ENCODE measurements around the gene TSPYL1. TPM values are rescaled to one million over a fixed set of nuclear protein-coding genes. Genes with fewer than 3 reads are reported as not detected.

Gene TSPYL1
- total and polyA plus RNA-seq, 8 donors, result 61.9 to 100 (median 81.5) TPM

- Histone ChIP-seq H3K27me3 (no peaks in the 10 kb centered on the region), H3K36me3 (peaks cover 0 to 6% of the 10 kb centered on the region in 2 donors), H3K9me3 (peaks cover 0 to 5% of the 10 kb centered on the region in 2 donors), H3K4me1 (peaks cover 0 to 6% of the 10 kb centered on the region in 2 donors), H3K4me3 (no peak overlapping the region), H3K27ac (no peak overlapping the region)
- TF ChIP-seq, protein P1, sequence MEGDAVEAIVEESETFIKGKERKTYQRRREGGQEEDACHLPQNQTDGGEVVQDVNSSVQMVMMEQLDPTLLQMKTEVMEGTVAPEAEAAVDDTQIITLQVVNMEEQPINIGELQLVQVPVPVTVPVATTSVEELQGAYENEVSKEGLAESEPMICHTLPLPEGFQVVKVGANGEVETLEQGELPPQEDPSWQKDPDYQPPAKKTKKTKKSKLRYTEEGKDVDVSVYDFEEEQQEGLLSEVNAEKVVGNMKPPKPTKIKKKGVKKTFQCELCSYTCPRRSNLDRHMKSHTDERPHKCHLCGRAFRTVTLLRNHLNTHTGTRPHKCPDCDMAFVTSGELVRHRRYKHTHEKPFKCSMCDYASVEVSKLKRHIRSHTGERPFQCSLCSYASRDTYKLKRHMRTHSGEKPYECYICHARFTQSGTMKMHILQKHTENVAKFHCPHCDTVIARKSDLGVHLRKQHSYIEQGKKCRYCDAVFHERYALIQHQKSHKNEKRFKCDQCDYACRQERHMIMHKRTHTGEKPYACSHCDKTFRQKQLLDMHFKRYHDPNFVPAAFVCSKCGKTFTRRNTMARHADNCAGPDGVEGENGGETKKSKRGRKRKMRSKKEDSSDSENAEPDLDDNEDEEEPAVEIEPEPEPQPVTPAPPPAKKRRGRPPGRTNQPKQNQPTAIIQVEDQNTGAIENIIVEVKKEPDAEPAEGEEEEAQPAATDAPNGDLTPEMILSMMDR (IDR thresholded peaks at IDR 0.05), result no peak
- DNase-seq (no peak), ATAC-seq (no peak)
- intact Hi-C loops (cut with DNase I), result no loop called here
Observed at GRCh38 chr6:116266803-116267202, 12.9 kb downstream of the TSPYL1 start.

DNA sequence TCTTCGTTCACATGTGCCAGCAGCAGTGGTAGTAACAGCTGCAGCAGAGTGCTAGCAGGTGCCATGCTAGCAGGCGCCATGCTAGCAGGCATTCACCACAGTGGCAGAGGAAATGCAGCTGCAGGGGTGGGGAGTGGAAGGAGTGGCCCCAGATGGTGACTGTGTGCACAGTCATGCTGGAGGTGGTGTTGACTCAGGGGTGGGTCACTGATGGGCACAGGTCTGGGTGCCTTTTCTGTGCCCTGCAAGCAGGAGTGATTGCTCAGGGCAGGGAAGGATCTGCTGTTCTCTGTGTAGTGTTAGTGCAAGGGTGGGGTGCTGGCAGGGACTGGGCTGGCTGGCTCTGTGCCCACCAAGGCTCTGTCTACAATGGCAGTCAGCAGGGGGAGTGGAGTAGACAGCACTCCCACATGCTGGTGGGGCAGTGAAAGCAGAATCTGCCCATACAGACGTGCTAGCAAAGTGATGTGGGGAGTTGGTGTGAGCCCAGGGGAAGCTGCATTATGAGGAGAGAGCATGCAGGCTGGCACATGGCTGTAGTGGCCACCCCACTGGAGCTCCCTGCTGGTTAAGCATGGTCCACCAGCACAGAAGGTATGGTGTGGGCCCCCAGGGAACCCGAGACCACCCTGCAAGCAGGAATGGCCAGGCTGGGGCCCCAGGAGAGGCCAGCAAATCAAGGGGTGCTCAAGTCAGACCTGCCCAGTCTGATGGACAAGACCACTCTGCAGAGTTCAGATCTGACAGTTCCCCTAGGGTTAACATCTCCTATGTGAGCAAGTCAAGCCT lies 14.5 kb downstream of the TSPYL1 start:
- H3K9me3 ChIP-seq, result peaks cover 0 to 5% of the 10 kb centered on the region in 2 donors
- intact Hi-C loops (cut with DNase I), result no loop called here
- peaks cover 0 to 6% of the 10 kb centered on the region in 2 donors for H3K4me1 ChIP-seq
- ATAC-seq (no peak), DNase-seq (peak in 1 of 4 donors; percentile 36)
- H3K36me3 ChIP-seq, result no peaks in the 10 kb centered on the region
- TF ChIP-seq, protein P1 (IDR thresholded peaks at IDR 0.05), result no peak
- no peak overlapping the region for H3K4me3 ChIP-seq
- no peaks in the 10 kb centered on the region for H3K27me3 ChIP-seq
- H3K27ac ChIP-seq, result no peak overlapping the region

GRCh38 chr6:116263353-116263752 lies 16.4 kb downstream of the TSPYL1 start:
- Histone ChIP-seq H3K4me3 (no peak overlapping the region), H3K36me3 (peaks cover 0 to 5% of the 10 kb centered on the region in 2 donors), H3K9me3 (peaks cover 0 to 5% of the 10 kb centered on the region in 2 donors), H3K4me1 (peaks cover 0 to 2% of the 10 kb centered on the region in 2 donors), H3K27ac (no peak overlapping the region), H3K27me3 (no peaks in the 10 kb centered on the region)
- DNase-seq (no peak), ATAC-seq (no peak)
- TF ChIP-seq, protein P1 (IDR thresholded peaks at IDR 0.05), result no peak
- intact Hi-C loops (cut with DNase I), result no loop called here

GRCh38 chr6:116258520-116258919 lies 21.2 kb downstream of the TSPYL1 start:
- ATAC-seq (no peak), DNase-seq (peak in 1 of 4 donors; percentile 63)
- no peak overlapping the region for H3K4me3 ChIP-seq

DNA sequence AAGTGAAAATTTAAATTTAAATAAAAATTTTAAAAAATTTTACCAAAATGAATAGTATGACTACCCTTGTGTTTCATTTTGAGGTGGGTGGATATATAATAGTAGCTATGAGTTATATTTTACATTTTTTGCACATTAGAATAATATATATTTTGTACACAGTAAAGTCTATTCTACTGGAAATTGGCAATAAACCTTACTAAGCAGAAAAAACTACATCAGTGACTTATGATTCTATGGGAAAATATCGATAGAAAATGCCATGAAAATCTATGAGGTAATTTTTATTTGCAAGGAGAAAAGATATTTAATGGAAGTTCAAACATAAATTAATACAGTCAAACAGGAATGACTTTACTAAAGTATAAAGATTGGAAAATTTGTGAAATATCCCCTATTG lies 23.0 kb downstream of the TSPYL1 start:
- H3K27me3 ChIP-seq, result no peaks in the 10 kb centered on the region
- peaks cover 22 to 29% of the 10 kb centered on the region in 2 donors for H3K4me1 ChIP-seq
- no peak overlapping the region for H3K4me3 ChIP-seq
- intact Hi-C loops (cut with DNase I), result no loop called here
- no peak overlapping the region for H3K27ac ChIP-seq
- ATAC-seq, result no peak
- H3K36me3 ChIP-seq, result peaks cover 0 to 5% of the 10 kb centered on the region in 2 donors
- TF ChIP-seq, protein P1 (IDR thresholded peaks at IDR 0.05), result no peak
- DNase-seq, result no peak
- no peaks in the 10 kb centered on the region for H3K9me3 ChIP-seq

More at GRCh38 chr6:116258520-116258919, 21.2 kb downstream of the TSPYL1 start:
- Histone ChIP-seq H3K27ac (no peak overlapping the region), H3K36me3 (peaks cover 0 to 5% of the 10 kb centered on the region in 2 donors), H3K27me3 (no peaks in the 10 kb centered on the region), H3K4me1 (peaks cover 7 to 11% of the 10 kb centered on the region in 2 donors), H3K9me3 (peaks cover 0 to 3% of the 10 kb centered on the region in 2 donors)
- intact Hi-C loops (cut with DNase I), result no loop called here
- TF ChIP-seq, protein P1 (IDR thresholded peaks at IDR 0.05), result no peak
